PC-9 (cell line): ENCODE data around the gene PLB1.

Experiments
- EZH2 ChIP-seq: fragments of 200-600 bp; sonication (generic); IDR thresholded peaks from 2 replicates; pipeline ENCODE4 v1.8.0; 2017; ENCODE audit warnings: antibody characterized with exemption, low read depth
- TF ChIP-seq, protein P1 (sequence below): fragments of 200-600 bp; sonication (generic); conservative IDR thresholded peaks from 2 replicates; pipeline ENCODE4 v1.6.1; 2017; ENCODE audit warnings: mixed run types, antibody characterized with exemption, mild to moderate bottlenecking, moderate library complexity

DNA sequence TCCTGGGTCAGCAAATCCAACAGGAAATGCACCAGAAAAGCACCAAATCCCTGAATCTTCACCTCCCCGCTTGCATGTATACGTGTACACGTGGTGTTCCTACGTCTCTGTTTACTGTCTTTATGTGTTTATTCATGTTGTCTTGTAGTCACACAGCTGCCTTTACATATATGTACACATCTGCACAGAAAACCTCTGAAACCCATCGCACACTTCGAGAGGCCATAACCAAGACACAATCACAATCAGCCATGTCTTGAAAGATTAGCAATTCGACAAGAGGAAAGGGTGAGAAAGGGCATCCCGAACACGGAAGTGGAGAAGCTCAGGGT, 98.1 kb downstream of the PLB1 start:
- TF ChIP-seq, protein P1, sequence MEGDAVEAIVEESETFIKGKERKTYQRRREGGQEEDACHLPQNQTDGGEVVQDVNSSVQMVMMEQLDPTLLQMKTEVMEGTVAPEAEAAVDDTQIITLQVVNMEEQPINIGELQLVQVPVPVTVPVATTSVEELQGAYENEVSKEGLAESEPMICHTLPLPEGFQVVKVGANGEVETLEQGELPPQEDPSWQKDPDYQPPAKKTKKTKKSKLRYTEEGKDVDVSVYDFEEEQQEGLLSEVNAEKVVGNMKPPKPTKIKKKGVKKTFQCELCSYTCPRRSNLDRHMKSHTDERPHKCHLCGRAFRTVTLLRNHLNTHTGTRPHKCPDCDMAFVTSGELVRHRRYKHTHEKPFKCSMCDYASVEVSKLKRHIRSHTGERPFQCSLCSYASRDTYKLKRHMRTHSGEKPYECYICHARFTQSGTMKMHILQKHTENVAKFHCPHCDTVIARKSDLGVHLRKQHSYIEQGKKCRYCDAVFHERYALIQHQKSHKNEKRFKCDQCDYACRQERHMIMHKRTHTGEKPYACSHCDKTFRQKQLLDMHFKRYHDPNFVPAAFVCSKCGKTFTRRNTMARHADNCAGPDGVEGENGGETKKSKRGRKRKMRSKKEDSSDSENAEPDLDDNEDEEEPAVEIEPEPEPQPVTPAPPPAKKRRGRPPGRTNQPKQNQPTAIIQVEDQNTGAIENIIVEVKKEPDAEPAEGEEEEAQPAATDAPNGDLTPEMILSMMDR = no peak
- TF ChIP-seq EZH2 = no peak
